GM18511 (cell line): ENCODE data around the gene TMOD1.
"Not testable (repeated sequence)": the region's sequence is repeated elsewhere in the genome, so short reads cannot be mapped to it uniquely, and the experiment has no call there.

Experiments
- ATAC-seq: cut with Tn5 transposase; IDR thresholded peaks from one replicate; pipeline ENCODE4 v1.9.1; 2021; ENCODE audit warnings: mild to moderate bottlenecking, moderate library complexity; ENCODE audit not compliant: unreplicated experiment

TMOD1 gene

DNA sequence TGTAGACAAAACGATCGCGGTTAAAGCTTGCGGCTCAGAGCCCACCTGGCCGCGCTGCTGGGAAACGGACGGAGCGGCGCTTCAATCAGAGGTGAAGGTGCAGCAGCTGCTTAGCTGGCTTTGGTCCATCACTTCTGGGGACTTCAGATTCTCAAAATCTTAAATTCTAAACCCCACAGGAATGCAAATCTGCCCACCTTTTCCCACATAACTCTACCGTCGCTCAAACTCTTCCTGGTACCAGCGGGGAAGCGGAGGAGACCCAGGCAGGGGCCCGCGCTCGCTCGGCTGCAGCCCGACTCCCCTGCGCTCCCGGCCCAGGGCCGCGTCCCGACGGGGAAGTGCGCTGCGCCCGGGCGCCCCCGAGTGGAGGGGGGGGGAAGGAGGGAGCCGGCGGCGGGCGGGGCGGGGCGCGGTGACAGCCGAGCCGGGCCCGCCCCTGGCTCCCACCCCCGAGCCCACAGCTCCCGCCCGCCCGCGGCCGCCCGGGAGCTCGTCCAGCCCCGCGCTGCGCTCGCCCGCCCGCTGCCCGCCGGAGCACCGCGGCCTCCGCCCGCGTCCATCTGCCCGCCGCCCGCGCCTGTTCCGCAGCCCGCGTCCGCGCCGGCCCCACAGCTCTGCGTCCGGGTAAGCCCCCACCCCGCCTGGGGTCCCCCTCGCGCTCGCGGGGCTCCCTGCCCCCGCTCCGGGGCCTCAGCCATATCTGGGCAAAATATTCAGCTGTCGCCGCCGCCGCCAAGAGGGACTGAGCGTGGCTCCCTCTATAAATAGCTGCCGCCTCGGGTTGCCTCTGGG, at the start of gene TMOD1:
TMOD1 (plus strand) TSS at position 490 of the 795 bp plus-strand sequence. CDS start 22,523 bp downstream, outside the sequence.
- peak; percentile 69 for ATAC-seq

DNA sequence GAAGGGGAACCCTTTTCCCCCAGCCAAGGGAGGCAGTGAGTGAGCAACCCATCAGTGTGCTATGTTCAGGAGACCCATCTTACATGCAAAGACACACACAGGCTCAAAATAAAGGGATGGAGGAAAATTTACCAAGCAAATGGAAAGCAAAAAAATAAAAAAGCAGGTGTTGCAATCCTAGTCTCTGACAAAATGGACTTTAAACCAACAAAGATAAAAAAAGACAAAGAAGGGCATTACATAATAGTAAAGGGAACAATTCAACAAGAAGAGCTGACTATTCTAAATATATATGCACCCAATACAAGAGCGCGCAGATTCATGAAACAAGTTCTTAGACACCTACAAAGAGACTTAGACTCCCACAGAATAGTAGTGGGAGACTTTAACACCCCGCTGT, 47.9 kb upstream of the TMOD1 start:
- ATAC-seq = not testable (repeated sequence)

DNA sequence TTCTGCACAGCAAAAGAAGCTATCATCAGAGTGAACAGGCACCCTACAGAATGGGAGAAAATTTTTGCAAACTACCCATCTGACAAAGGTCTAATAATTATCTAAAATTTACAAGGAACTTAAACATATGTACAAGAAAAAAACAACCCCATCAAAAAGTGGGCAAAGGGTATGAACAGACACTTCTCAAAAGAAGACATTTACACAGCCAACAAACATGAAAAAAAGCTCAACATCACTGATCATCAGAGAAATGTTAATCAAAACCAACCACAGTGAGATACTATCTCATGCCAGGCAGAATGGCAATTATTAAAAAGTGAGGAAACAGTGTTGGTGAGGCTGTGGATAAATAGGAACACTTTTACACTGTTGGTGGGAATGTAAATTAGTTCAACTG, 44.6 kb upstream of the TMOD1 start:
- not testable (repeated sequence) for ATAC-seq

DNA sequence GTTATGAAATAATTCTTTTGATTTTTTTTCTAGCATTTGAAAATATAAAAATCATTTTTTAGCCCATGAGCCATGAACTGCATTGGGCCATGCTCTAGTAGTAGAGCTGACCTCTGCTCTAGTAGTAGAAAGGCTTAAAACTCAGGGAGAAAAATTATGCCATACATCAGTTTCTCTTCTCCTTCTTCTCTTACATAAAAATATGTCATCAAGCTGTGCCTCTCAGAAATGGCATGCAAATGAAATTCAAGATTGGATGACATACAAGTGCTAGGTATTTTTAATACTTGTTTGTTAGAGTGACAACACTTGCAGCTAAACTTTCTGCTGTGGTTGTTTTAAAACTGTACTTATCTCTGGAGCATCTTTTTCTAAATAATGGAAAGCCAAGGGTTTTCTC, 42.1 kb upstream of the TMOD1 start:
- ATAC-seq = no peak

DNA sequence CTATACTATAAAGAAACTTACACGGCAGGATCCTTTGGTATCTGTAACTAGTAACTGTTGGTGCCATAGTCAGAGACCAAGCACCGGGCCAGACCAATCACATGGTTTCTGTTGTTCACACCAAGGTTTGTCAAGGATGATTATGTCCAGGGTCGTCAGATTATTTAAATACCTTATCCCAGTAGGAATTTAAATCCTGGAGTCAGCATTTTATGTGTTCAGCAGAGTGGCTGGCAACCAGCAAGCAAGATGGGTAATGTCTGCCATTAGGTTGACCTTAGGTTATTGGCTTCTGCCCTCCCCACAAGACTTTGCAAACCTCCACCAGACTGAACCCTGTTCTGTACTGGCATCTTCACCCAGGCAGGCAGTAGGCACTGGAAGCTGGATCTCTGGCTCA, 39.3 kb upstream of the TMOD1 start:
- ATAC-seq = no peak

DNA sequence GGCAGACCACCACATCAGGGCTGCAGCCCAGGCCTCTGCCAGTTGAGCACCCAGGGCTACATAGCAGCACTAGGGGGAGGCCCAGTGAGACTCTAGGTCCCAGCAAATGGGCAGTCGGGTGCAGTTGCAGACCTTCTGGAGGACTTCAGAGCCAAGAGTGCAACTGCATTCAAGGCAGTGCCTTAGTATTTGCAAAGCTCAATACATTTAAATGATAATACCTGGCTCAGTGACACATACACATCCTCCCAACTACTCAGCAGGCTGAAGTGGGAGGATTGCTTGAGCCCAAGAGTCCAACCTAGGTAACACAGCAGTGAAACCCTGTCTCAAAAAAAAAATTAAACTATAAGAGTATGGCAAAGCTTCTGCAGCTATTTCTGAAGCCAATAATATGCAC, 38.6 kb upstream of the TMOD1 start:
- no peak for ATAC-seq

DNA sequence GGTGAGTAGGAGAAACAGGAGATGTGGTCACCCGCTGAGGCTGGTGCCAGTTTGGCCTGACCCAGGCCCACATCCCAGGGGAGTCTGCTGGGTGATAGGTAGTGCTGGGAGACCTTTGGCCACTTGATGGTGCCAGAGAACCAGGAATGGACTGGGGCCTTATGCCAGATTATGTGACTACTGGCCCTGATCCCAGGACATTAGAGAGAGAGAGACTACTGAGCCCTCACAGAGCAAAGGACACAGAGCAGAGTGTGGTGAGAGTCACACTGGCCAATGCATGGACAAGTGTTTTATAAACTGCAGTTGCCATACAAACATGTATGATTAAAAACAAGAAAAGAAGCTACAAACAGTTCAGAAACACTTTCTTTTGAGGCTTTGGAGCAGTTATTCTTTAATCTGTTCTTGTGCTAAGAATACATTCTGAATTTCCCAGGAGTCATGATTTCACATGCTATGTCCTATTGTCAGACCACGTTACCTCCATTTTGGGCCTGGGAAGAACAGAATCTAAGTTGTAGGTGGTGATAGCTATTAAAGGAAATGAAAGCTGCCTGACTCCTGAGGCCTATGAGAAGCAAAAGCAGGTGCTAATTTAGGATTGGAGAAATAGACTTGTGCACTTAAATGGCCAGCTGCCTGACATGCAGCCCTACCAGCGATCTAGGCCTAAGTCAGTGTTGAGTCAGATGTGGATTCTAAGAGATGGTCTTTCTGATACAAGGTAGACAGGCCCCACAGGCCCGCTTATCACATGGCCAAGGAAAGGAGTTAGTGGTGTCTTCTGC, 32.6 kb upstream of the TMOD1 start:
- ATAC-seq = peak; percentile 86

DNA sequence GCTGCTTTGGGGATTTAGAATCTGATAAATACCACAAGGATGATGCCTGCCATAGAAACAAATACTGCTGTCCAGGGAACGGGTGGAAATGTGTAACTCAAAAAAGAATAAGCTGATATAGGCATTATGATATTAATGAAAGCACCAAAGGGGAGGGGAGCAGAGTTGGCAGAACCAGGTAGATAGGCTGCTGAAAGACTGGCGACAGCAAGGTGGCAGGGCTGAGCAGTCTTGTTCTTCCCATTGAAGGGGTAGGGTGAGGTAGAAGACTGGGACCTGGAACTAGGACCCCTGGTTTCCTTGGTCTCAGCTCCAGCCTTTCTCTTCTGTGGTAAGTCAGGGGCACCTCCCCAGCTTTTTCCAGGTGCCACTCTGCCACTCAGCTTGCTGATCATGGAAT, 31.4 kb upstream of the TMOD1 start:
- ATAC-seq = no peak

DNA sequence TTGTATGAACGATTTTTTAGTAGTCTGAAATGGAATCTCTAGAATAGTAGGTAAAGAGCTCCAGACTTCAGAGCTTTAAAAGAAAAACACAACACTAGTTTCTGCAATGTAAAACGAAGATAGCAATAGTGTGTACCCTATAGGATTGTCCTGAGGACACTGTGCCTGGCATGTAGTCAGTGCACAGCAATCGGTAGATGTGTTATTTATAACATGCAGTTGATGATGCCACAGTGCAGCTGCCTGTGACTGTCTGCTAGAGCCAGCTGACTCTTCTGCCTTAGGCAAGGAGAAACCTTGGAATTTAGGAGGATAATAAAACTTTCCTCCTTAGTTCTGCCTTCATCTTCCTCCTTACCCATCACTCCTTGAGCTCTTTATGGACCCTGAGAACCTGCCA, 27.7 kb upstream of the TMOD1 start:
- ATAC-seq = no peak

DNA sequence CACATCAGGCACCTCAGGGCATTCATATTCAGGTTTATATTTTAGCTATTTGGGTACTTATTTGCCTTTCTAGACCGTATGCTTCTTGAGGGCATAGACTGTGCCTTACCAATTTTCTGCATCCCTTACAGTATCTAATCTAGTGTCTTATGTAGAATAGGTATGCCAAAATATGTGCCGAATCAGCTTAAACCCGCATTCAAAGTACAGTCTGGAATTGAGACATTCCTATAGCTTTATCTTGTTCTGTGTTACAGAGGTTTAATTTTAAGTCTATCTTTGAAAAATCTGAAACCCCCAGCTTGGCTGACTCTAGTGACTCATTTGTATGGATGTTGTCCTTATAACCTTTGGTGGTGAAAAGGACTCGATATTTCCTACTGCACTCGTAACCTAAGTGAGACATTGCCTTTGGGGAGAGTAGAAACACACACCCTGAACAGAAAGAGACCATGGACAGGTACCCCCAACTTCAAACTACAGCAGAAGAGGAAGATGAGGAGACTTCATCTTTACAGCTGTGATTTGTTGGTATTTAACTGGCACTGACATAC, 27.0 kb upstream of the TMOD1 start:
- no peak for ATAC-seq

DNA sequence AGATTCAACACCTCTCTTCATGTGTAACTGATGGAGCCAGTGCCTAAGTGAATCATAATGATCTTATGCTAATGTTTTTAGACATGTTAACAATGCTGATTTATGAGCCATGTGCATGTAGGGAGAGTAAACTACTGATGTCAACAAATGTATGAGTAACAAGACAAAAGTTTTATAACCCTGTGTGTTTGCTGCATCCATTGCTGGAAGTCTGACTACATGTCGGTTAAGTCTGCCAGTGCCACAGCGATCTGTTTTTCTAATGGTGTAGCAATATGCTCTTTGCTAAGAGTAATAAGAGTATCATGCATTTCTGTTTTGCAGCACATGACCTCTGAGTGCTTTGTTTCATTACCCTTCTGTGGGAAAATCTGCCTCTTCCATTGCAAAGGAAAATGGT, 26.4 kb upstream of the TMOD1 start:
- ATAC-seq = no peak

DNA sequence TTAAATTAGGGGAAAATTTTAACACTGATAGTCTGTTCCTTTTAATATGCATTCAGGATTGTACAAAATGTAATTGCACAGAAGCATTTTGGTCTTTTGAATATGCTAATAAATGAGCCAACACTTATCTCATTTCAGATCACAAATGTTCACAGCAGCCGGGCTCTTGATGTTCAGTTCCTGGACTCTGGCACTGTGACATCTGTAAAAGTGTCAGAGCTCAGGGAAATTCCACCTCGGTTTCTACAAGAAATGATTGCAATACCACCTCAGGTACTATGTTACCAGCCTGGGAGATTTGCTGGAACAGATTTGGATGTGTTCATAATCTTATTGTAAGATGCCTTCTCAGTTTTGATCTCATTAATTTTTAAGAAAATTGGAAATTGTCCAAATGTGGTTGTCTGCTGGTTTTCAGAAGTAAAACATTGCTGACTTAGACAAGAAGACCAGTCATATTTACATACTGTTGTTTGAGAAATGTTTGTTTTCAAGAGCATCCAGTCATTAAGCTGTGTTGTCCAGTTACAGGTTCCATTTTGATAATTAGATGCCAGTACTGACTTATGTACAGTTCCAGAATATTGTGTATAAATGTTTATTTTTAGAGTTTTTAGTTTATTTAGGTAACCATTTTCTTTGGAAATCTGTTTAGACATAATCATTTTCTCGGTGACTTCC, 23.0 kb upstream of the TMOD1 start:
- ATAC-seq = no peak

DNA sequence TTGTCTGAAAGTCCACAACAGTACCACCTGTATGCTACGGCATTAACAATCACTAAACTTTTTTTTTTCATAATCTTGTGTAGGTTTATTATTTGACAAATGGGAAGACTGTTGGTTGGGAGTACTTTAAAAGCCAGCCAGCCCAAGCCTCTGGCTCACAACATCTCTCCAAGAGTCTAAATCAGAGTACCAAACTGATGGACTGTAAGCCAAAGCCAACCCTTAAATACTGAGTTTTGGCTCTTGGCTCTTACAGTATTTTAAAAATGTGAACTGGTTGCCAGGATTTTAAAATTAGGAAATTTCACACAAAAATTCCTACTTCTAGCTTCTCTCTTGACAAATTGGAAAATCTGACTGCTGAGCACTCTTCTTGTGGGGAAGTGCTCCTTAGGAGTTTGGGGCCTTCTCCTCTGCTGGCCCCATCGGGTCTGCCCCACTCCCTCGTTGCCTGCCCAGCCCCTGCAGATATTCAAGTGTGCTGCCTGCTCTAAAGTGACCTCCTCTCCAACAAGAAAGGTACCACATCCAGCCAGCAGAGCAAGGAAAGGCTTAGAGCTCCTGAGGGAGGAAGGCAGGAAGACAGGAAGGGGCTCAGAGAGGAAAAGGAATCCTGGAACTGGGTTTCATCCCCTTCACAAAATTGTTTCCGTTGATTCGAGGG, 21.8 kb upstream of the TMOD1 start:
- no peak for ATAC-seq

DNA sequence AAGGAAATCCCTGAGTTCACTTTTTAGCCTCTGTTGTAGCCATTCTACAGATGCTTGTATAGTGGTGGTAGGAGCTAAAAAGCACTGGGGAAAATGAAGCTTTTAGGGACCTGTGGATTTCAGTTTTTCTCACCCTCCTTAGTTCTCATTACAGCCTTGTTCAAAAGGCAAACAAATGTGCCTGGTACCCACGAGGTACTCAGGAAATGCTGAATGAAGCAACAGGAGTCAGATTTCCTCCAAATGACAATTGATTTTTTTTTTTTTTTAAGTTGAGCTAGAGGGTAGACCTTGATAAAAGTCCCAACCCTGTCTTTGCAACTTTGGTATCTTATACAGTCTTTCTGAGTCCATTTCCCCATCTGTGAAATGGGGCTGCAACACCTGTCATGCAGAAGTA, 21.3 kb upstream of the TMOD1 start:
- no peak for ATAC-seq

DNA sequence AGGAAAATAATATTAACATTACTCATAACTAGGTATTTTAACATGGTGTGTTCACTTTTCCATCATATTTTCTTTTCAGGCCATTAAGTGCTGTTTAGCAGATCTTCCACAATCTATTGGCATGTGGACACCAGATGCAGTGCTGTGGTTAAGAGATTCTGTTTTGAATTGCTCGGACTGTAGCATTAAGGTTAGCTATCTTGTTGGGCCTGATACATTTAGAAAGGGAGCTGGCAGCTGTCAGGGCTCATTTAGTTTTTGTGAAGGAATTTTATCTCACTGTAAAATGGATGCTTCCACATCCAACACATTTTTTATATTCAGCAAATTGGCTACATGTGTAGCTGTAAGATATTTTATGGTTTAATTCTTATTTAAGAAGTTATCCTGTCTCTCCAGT, 20.7 kb upstream of the TMOD1 start:
- ATAC-seq = no peak

DNA sequence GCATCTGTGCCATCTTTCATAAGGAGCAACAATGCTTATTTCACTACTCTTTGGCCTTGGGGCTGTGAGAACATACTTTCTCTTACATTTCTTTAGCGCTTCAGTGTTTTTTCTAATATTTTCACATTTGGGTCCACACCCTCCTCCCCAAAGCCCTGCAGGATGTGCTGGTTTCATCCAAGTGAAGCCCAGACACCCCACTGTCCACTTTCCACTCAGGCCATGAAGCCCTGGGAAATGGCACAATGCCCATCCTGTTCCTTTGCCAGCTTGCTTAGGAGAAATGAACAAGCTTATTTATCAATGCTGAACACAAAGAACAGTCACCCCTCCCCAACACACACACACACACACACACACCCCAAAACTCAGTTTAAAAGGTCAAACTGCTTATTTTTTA, 17.3 kb upstream of the TMOD1 start:
- ATAC-seq = no peak

DNA sequence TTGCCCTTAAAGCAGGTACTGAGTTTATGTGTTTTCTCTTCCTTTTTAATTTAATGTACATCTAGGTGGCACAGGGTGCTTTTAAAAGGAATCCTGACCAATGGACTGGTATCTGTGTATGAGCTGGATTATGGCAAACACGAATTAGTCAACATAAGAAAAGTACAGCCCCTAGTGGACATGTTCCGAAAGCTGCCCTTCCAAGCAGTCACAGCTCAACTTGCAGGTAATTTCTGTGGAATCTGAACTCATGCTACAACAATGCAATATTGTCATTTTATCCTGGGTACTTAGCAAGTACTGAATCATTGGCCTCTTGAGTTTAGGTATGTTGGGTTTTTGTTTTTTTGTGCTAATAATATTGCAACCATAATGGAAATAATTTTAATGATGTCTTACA, 14.4 kb upstream of the TMOD1 start:
- no peak for ATAC-seq

DNA sequence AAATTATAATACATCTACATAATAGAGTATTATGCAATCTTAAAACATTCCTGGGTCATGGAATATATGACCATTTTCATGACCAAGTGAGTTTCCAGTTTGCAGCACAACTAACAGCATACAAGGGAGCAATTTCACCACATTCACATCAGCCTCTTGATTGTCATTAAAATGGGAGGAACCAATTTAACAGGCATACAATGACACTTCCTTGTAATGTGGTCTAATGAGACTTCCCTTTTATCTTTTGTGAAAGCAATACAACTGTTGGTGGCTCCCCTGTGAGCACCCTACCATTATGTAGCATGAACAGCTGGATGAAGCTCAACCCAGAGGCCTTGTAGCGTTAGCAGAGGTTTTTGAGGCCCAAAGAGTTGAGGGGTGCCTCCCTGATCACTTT, 13.6 kb upstream of the TMOD1 start:
- ATAC-seq = no peak

DNA sequence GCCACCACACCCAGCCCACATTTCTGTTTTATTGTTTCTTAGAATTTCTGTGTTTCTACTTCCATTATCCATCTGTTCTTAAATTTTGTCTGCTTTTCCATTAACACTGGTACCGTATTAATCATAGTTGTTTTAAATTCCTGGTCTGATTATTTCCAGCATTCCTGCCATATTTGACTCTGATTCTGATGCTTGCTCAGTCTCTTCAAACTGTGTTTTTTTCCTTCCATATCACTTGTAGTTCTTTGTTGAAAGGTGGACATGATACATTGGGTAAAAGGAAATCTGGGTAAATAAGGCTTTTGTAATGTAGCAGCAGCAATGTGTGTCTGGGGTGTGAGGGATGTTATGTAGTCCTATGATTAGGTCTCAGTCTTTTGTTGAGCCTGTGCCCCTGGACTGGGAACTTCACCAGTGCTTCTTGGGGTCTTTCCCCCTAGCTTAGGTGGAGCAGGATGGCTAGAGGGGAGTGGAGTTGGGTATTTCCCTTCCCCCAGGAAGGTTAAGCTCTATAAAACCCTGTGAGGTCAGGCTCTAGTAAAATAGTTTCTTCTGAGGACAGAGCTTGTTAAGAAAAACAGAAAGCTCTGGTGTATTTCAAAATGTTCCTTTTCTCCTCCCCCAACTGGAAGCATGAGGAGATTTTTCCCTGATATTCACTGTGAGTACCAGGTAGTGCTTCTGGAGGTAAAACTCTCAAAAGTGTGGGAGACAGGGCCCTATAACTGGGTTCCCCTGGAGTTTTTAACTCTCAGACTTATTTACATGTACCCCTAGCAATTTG, 10.1 kb upstream of the TMOD1 start:
- ATAC-seq = no peak
